PFSK-1 (cell line): ENCODE measurements around the gene PRKN.

Source experiments
- POLR2AphosphoS5 ChIP-seq: IDR thresholded peaks from 2 replicates; pipeline ENCODE4 v1.6.1; 2012; ENCODE audit warnings: low read depth, mild to moderate bottlenecking, control low read depth, low read length, moderate library complexity
- TAF1 ChIP-seq: IDR thresholded peaks from 2 replicates; pipeline ENCODE4 v1.6.1; 2012; ENCODE audit warnings: low read length, control low read depth, borderline replicate concordance; ENCODE audit not compliant: insufficient read depth

- TF ChIP-seq POLR2AphosphoS5 (no peak), TAF1 (no peak)
Observed at GRCh38 chr6:162261598-162261997, 466.0 kb downstream of the PRKN start.
